K562 (cell line): Measurements from ENCODE around the gene CCR8. TPM values are rescaled to one million over a fixed set of nuclear protein-coding genes. Genes with fewer than 3 reads are reported as not detected.

ENCODE experiments used
- ADNP ChIP-seq: fragments of 200-800 bp; sonication (Bioruptor generic); IDR thresholded peaks from 2 replicates; pipeline ENCODE4 v1.6.1; 2016; ENCODE audit warnings: missing genetic modification characterization, missing compliant biosample characterization
- NRF1 ChIP-seq, 2 experiments: fragments of 450-650 bp; IDR thresholded peaks in 1 of 2; conservative IDR thresholded peaks in 1 of 2; 2 replicates each; pipeline ENCODE4 v1.6.1; 2014; ENCODE audit warnings: mild to moderate bottlenecking in 2 of 2
- RCOR1 ChIP-seq, 2 experiments: IDR thresholded peaks; 2 replicates each; pipeline ENCODE4 v1.6.1; 2012; ENCODE audit warnings: low read depth in 2 of 2, low read length in 2 of 2, borderline replicate concordance in 1 of 2, improper control_type of control experiment in 1 of 2
- ZNF24 ChIP-seq: fragments of 450-650 bp; IDR thresholded peaks from 2 replicates; pipeline ENCODE4 v1.6.1; 2016
- ZNF384 ChIP-seq: IDR thresholded peaks from 2 replicates; pipeline ENCODE4 v1.6.1; 2012; ENCODE audit warnings: low read depth, low read length, improper control_type of control experiment
- polyA plus RNA-seq, 8 experiments: library from polyadenylated mRNA; depleted of rRNA in 4 of 8; stranded (reverse) in 5 of 8; unstranded in 3 of 8; fragments of >200 nt; fragmentation: Nextera tagmentation in 2 of 8; fragmentation: Illumina TruSeq in 1 of 8; extraction: Ambion mirVana in 2 of 8; extraction: Trizol in 1 of 8; gene quantifications; 2 replicates each; pipeline versions ENCODE4 v1.2.1 to v1.2.3, GENCODE V29; 2011 to 2014; ENCODE audit warnings: inconsistent platforms in 1 of 8, missing spikeins in 1 of 8
- total RNA-seq, 7 experiments: library from RNA; depleted of rRNA in 6 of 7; stranded (reverse); fragments of >200 nt in 6 of 7; fragmentation: Illumina TruSeq in 2 of 7; extraction: Trizol in 2 of 7; gene quantifications; 2 replicates each; pipeline versions ENCODE4 v1.2.1 to v1.2.3, GENCODE V29; 2011 to 2021; ENCODE audit warnings: low replicate concordance in 1 of 7
- TF ChIP-seq, protein P1 (sequence below), 2 experiments: IDR thresholded peaks in 1 of 2; conservative IDR thresholded peaks in 1 of 2; 2 replicates each; pipeline ENCODE4 v1.6.1; 2016; ENCODE audit warnings: low read depth in 2 of 2, mild to moderate bottlenecking in 1 of 2, missing compliant biosample characterization in 1 of 2, missing genetic modification characterization in 1 of 2, moderate library complexity in 1 of 2
- TF ChIP-seq, protein P2 (sequence below): sonication (generic); formaldehyde crosslinking; IDR thresholded peaks from 2 replicates; pipeline ENCODE4 v1.8.1; 2022; ENCODE audit warnings: missing genetic modification reagents
- TF ChIP-seq, protein P3 (sequence below), 2 experiments: fragments of 200-800 bp in 1 of 2; sonication (Bioruptor generic) in 1 of 2; sonication (generic) in 1 of 2; formaldehyde crosslinking in 1 of 2; IDR thresholded peaks in 1 of 2; conservative IDR thresholded peaks in 1 of 2; 2 replicates each; pipeline versions ENCODE4 v1.5.0 to v1.6.1; 2016 to 2020; ENCODE audit warnings: missing compliant biosample characterization in 1 of 2, missing genetic modification characterization in 1 of 2, missing genetic modification reagents in 1 of 2
- TF ChIP-seq, protein P4 (sequence below): sonication (generic); formaldehyde crosslinking; IDR thresholded peaks from 2 replicates; pipeline ENCODE4 v1.8.1; 2023; ENCODE audit warnings: mild to moderate bottlenecking, missing genetic modification reagents, moderate library complexity
- TF ChIP-seq, protein P5 (sequence below): sonication (generic); IDR thresholded peaks from 2 replicates; pipeline ENCODE4 v1.6.1; 2016
- TF ChIP-seq, protein P6 (sequence below): fragments of 250-450 bp; sonication (Bioruptor Pico); IDR thresholded peaks from 2 replicates; pipeline ENCODE4 v1.8.0; 2022; ENCODE audit warnings: inconsistent platforms, mild to moderate bottlenecking, moderate library complexity, borderline replicate concordance
- TF ChIP-seq, protein P7 (sequence below): fragments of 450-650 bp; formaldehyde crosslinking; IDR thresholded peaks from 2 replicates; pipeline ENCODE4 v1.4.0; 2020; ENCODE audit warnings: mild to moderate bottlenecking, moderate library complexity
- TF ChIP-seq, protein P8 (sequence below): sonication (generic); formaldehyde crosslinking; IDR thresholded peaks from 2 replicates; pipeline ENCODE4 v1.9.0; 2022; ENCODE audit warnings: mild to moderate bottlenecking, missing genetic modification reagents
- TF ChIP-seq, protein P9 (sequence below): sonication (generic); formaldehyde crosslinking; IDR thresholded peaks from 2 replicates; pipeline ENCODE4 v1.9.0; 2022; ENCODE audit warnings: mild to moderate bottlenecking, missing genetic modification reagents

Gene CCR8
- total and polyA plus RNA-seq, 9 of the 15 experiments (the other 6 are each of a cell fraction or from before 2014, with no cell fraction given), result not detected

DNA sequence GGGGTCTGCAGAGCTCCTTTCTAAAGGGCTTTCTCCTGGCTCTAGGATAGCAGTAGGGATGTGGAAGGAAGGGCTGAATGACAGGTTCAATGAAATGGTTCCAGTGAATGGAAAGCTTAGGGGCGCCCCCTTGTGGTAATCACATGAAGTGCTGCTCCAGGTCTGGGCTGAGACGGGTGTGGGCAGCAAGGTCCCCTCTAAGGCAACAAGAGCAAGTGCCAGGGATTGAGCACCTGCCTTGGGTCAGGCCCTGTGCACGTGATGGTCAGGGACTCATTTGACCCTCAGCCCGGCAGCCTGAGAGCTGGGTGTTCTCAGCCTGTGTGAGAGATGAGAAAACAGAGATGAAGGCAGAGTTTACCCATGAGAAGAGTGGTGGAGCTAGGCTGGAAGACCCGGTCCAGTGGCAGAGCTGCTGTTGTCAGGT lies 37.6 kb upstream of the CCR8 start (continued):
- TF ChIP-seq, protein P1, sequence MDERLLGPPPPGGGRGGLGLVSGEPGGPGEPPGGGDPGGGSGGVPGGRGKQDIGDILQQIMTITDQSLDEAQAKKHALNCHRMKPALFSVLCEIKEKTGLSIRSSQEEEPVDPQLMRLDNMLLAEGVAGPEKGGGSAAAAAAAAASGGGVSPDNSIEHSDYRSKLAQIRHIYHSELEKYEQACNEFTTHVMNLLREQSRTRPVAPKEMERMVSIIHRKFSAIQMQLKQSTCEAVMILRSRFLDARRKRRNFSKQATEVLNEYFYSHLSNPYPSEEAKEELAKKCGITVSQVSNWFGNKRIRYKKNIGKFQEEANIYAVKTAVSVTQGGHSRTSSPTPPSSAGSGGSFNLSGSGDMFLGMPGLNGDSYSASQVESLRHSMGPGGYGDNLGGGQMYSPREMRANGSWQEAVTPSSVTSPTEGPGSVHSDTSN (CRISPR knock-in tag; IDR thresholded peaks at IDR 0.05; ENCODE audit: low read depth), result no peak
- TF ChIP-seq, protein P1 (tag; conservative IDR thresholded peaks at IDR 0.05; ENCODE audit: low read depth), result 0 out of 2 replicates have a peak, but pooled peaks have one; percentile 10
- TF ChIP-seq, protein P2, sequence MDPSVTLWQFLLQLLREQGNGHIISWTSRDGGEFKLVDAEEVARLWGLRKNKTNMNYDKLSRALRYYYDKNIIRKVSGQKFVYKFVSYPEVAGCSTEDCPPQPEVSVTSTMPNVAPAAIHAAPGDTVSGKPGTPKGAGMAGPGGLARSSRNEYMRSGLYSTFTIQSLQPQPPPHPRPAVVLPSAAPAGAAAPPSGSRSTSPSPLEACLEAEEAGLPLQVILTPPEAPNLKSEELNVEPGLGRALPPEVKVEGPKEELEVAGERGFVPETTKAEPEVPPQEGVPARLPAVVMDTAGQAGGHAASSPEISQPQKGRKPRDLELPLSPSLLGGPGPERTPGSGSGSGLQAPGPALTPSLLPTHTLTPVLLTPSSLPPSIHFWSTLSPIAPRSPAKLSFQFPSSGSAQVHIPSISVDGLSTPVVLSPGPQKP (CRISPR knock-in tag), result no peak
- TF ChIP-seq, protein P3, sequence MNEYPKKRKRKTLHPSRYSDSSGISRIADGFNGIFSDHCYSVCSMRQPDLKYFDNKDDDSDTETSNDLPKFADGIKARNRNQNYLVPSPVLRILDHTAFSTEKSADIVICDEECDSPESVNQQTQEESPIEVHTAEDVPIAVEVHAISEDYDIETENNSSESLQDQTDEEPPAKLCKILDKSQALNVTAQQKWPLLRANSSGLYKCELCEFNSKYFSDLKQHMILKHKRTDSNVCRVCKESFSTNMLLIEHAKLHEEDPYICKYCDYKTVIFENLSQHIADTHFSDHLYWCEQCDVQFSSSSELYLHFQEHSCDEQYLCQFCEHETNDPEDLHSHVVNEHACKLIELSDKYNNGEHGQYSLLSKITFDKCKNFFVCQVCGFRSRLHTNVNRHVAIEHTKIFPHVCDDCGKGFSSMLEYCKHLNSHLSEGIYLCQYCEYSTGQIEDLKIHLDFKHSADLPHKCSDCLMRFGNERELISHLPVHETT (CRISPR knock-in tag; conservative IDR thresholded peaks at IDR 0.05 in 1 of 2, IDR thresholded peaks at IDR 0.05 in 1 of 2), result no peak
- TF ChIP-seq, protein P4, sequence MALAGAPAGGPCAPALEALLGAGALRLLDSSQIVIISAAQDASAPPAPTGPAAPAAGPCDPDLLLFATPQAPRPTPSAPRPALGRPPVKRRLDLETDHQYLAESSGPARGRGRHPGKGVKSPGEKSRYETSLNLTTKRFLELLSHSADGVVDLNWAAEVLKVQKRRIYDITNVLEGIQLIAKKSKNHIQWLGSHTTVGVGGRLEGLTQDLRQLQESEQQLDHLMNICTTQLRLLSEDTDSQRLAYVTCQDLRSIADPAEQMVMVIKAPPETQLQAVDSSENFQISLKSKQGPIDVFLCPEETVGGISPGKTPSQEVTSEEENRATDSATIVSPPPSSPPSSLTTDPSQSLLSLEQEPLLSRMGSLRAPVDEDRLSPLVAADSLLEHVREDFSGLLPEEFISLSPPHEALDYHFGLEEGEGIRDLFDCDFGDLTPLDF, result no peak
- TF ChIP-seq RCOR1 (IDR thresholded peaks at IDR 0.05; ENCODE audit: borderline replicate concordance in 1 of 2, low read depth in 2 of 2, low read length in 2 of 2), result 0 out of 4 replicates have a peak, but pooled peaks of 1 of the 2 experiments have one; percentile 23
- TF ChIP-seq ADNP (tag), result no peak
- TF ChIP-seq ZNF384, result no peak
- no peak for TF ChIP-seq ZNF24
- TF ChIP-seq, protein P5, sequence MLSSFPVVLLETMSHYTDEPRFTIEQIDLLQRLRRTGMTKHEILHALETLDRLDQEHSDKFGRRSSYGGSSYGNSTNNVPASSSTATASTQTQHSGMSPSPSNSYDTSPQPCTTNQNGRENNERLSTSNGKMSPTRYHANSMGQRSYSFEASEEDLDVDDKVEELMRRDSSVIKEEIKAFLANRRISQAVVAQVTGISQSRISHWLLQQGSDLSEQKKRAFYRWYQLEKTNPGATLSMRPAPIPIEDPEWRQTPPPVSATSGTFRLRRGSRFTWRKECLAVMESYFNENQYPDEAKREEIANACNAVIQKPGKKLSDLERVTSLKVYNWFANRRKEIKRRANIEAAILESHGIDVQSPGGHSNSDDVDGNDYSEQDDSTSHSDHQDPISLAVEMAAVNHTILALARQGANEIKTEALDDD, result no peak
- TF ChIP-seq, protein P6, sequence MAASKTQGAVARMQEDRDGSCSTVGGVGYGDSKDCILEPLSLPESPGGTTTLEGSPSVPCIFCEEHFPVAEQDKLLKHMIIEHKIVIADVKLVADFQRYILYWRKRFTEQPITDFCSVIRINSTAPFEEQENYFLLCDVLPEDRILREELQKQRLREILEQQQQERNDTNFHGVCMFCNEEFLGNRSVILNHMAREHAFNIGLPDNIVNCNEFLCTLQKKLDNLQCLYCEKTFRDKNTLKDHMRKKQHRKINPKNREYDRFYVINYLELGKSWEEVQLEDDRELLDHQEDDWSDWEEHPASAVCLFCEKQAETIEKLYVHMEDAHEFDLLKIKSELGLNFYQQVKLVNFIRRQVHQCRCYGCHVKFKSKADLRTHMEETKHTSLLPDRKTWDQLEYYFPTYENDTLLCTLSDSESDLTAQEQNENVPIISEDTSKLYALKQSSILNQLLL (CRISPR knock-in tag), result no peak
- TF ChIP-seq, protein P7, sequence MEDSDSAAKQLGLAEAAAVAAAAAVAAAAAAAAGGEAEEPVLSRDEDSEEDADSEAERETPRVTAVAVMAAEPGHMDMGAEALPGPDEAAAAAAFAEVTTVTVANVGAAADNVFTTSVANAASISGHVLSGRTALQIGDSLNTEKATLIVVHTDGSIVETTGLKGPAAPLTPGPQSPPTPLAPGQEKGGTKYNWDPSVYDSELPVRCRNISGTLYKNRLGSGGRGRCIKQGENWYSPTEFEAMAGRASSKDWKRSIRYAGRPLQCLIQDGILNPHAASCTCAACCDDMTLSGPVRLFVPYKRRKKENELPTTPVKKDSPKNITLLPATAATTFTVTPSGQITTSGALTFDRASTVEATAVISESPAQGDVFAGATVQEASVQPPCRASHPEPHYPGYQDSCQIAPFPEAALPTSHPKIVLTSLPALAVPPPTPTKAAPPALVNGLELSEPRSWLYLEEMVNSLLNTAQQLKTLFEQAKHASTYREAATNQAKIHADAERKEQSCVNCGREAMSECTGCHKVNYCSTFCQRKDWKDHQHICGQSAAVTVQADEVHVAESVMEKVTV, result peak; percentile 64
- TF ChIP-seq, protein P8, sequence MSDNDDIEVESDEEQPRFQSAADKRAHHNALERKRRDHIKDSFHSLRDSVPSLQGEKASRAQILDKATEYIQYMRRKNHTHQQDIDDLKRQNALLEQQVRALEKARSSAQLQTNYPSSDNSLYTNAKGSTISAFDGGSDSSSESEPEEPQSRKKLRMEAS, result no peak; the same call in 1 of the 2 replicates
- TF ChIP-seq, protein P9, sequence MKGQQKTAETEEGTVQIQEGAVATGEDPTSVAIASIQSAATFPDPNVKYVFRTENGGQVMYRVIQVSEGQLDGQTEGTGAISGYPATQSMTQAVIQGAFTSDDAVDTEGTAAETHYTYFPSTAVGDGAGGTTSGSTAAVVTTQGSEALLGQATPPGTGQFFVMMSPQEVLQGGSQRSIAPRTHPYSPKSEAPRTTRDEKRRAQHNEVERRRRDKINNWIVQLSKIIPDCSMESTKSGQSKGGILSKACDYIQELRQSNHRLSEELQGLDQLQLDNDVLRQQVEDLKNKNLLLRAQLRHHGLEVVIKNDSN (CRISPR knock-in tag), result 0 out of 2 replicates have a peak, but pooled peaks have one; percentile 33
- no peak for TF ChIP-seq NRF1 (conservative IDR thresholded peaks at IDR 0.05 in 1 of 2, IDR thresholded peaks at IDR 0.05 in 1 of 2)
